GM12801 (cell line): Measurements from ENCODE around the gene REG1A.

ENCODE experiments used
- TF ChIP-seq, protein P1 (sequence below): IDR thresholded peaks from one replicate; pipeline ENCODE4 v1.5.1; 2011; ENCODE audit warnings: control low read depth; ENCODE audit not compliant: insufficient read length; ENCODE audit errors: extremely low read depth

Gene REG1A

DNA sequence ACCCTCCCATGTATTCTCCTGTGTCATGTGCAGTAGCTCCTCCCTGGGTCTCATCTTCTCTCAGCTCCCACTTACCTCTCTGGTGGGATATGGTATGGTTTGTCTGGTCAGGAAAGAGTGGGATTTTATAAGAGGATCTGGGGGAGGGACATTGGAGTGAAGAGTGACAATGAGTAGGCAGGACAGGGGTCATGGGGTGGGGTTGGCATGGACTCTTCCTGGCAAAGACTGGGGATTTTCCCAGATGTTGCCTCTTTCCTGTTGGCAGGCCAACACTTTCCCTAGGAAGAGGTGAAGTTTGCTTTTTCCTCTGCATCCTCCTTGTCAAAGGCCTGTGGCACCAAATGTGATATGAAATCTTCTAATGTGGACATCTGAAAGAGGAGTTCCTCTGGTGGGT, 39.4 kb downstream of the REG1A start, which contains the start of gene REG3A:
REG3A (minus strand) TSS at position 101 of the 400 bp plus-strand sequence. CDS start 348 bp downstream, outside the sequence.
- TF ChIP-seq, protein P1, sequence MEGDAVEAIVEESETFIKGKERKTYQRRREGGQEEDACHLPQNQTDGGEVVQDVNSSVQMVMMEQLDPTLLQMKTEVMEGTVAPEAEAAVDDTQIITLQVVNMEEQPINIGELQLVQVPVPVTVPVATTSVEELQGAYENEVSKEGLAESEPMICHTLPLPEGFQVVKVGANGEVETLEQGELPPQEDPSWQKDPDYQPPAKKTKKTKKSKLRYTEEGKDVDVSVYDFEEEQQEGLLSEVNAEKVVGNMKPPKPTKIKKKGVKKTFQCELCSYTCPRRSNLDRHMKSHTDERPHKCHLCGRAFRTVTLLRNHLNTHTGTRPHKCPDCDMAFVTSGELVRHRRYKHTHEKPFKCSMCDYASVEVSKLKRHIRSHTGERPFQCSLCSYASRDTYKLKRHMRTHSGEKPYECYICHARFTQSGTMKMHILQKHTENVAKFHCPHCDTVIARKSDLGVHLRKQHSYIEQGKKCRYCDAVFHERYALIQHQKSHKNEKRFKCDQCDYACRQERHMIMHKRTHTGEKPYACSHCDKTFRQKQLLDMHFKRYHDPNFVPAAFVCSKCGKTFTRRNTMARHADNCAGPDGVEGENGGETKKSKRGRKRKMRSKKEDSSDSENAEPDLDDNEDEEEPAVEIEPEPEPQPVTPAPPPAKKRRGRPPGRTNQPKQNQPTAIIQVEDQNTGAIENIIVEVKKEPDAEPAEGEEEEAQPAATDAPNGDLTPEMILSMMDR, result no peak

DNA sequence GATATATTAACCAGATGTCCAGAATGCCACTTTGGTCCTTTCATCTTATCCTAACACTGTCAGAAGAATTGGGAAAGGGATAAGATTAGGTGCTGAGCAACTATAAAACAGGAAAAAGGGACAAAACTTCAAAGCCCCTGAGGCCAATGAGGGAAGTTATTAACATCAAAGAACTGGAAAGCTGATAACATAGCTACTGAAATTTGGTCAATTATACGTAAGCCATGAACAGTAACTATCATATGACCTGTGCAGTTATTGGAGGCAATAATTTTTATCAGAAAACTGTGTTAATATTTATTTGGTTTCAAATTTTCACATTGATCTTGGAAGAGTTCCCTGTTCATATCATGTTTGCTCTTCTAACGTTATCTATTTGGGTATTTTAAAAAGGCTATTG, 41.8 kb downstream of the REG1A start:
- TF ChIP-seq, protein P1, result no peak

DNA sequence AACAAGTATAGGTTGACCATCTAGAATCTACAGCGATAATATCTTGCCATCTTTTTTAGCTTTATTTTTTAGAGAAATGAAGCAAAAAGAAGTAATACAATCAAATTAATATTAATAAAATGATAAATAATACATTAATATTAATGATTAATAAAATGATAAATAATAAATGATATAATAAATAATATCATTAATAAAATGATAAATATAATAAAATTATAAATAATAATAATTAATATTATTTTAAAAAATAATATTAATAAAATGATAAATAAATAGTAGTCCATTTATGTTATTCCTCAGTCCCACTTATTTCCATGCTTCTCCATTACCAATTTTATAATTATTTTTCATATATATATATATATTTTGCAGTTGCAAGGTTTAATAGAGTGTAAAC, 42.5 kb downstream of the REG1A start:
- TF ChIP-seq, protein P1, result no peak

DNA sequence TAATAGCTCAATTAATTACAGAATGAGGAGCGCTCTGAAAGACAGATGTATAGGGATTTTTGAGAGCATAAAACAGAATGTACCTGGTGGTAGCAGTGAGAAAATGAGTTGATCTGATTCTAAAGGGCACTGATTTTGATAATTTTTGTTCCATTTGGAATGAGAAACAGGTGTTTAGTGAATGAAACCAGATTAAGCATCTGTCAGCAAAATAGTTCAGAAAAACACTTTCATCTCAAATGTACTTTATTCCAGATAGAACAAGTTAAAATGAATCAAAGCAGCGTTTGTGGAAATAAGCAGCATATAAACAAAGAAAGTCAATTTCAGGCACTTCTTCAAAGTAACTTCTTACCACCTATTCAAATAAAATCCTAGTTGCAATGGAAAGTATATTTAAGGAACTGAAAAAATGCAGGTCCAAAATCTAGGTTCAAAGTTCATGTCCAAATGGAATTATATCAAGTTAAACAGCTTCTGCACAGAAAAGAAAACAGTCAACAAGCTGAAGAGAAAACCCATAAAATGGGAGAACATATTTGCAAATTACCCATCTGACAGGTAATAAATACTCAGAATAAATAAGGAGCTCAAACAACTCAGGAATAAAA, 51.2 kb downstream of the REG1A start:
- TF ChIP-seq, protein P1, result no peak
